Measurements from ENCODE around the gene NDEL1. TPM values are rescaled to one million over a fixed set of nuclear protein-coding genes. Genes with fewer than 3 reads are reported as not detected.

Gene NDEL1
- total RNA-seq, 2 experiments from 2014 or later: 58.8 to 59.0 TPM

Other genes starting within 250 kb of the NDEL1 start
- 10 to 100 TPM; 14.9 to 16.8 TPM for gene BORCS6, start 245.7 kb upstream of the NDEL1 start, total RNA-seq
- 100 to 1,000 TPM; 197 to 234 TPM for gene AURKB, start 225.3 kb upstream of the NDEL1 start, total RNA-seq
- gene CTC1, start 187.8 kb upstream of the NDEL1 start, total RNA-seq: 10 to 100 TPM; 76.7 to 82.0 TPM
- 100 to 1,000 TPM in 1 of 2 experiments, 10 to 100 TPM in 1; 75.1 to 113 TPM for gene PFAS, start 186.6 kb upstream of the NDEL1 start, total RNA-seq
- gene RANGRF, start 147.2 kb upstream of the NDEL1 start, total RNA-seq: 10 to 100 TPM; 53.8 to 63.6 TPM
- 10 to 100 TPM; 10.8 to 11.6 TPM for gene SLC25A35, start 140.5 kb upstream of the NDEL1 start, total RNA-seq
- gene ARHGEF15, start 125.6 kb upstream of the NDEL1 start, total RNA-seq: not detected
- not detected for gene ODF4, start 96.0 kb upstream of the NDEL1 start, total RNA-seq
- gene RPL26, start 52.7 kb upstream of the NDEL1 start, total RNA-seq: 1,000 to 10,000 TPM; 1,612 to 1,903 TPM
- under 1 TPM; 0.12 to 0.20 TPM for gene RNF222, start 38.1 kb upstream of the NDEL1 start, total RNA-seq
- gene MYH10, start 194.8 kb downstream of the NDEL1 start, total RNA-seq: 10 to 100 TPM in 1 of 2 experiments, 1 to 10 TPM in 1; 8.1 to 30.4 TPM

Measured in activated CD8-positive, alpha-beta memory T cell treated with anti-CD3 and anti-CD28 coated beads, Interleukin-2, amount 10 ng/mL, durations not matched to agents 7 days and 5 days (primary cell).